ENCODE results near the gene NRBP1. TPM values are rescaled to one million over a fixed set of nuclear protein-coding genes. Genes with fewer than 3 reads are reported as not detected.

The NRBP1 gene
- total RNA-seq, 1 experiment from 2014 or later = 169 TPM

GRCh38 chr2:27435628-27436027 is 7.2 kb downstream of the NRBP1 start:
- Histone ChIP-seq H3K27me3 (replicated peaks; ENCODE audit: control insufficient read depth, insufficient read depth, low read length) (no peaks in the 10 kb centered on the region), H3K4me3 (ENCODE audit: low read depth, low read length) (no peak overlapping the region), H3K36me3 (ENCODE audit: control insufficient read depth, insufficient read depth, low read length) (peaks cover 4% of the 10 kb centered on the region), H3K4me1 (no peaks in the 10 kb centered on the region), H3K9me3 (no peaks in the 10 kb centered on the region)
- Mint-ChIP-seq H3K36me3 (ENCODE audit: insufficient read depth, unreplicated experiment) (peaks cover 61% of the 10 kb centered on the region), H3K27me3 (ENCODE audit: insufficient read depth, unreplicated experiment) (no peaks in the 10 kb centered on the region), H3K9me3 (ENCODE audit: unreplicated experiment) (no peaks in the 10 kb centered on the region), H3K27ac (ENCODE audit: unreplicated experiment) (no peak overlapping the region), H3K4me3 (ENCODE audit: unreplicated experiment) (no peak overlapping the region), H3K4me1 (ENCODE audit: low read depth, unreplicated experiment) (no peaks in the 10 kb centered on the region)
- TF ChIP-seq, protein P1, sequence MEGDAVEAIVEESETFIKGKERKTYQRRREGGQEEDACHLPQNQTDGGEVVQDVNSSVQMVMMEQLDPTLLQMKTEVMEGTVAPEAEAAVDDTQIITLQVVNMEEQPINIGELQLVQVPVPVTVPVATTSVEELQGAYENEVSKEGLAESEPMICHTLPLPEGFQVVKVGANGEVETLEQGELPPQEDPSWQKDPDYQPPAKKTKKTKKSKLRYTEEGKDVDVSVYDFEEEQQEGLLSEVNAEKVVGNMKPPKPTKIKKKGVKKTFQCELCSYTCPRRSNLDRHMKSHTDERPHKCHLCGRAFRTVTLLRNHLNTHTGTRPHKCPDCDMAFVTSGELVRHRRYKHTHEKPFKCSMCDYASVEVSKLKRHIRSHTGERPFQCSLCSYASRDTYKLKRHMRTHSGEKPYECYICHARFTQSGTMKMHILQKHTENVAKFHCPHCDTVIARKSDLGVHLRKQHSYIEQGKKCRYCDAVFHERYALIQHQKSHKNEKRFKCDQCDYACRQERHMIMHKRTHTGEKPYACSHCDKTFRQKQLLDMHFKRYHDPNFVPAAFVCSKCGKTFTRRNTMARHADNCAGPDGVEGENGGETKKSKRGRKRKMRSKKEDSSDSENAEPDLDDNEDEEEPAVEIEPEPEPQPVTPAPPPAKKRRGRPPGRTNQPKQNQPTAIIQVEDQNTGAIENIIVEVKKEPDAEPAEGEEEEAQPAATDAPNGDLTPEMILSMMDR (IDR thresholded peaks at IDR 0.05; ENCODE audit: insufficient read depth in 1 of 2, low read depth in 1 of 2, low read length in 1 of 2, severe bottlenecking in 1 of 2, unreplicated experiment in 1 of 2) = no peak
- ChIA-PET POLR2A (no interaction called here), CTCF (no interaction called here)
- no peak for DNase-seq
- intact Hi-C loops (cut with micrococcal nuclease; ENCODE audit: unreplicated experiment) = no loop called here
- no TSS peak for BruUV-seq (replicated peaks)

- peaks cover 13% of the 10 kb centered on the region for H3K4me1 Mint-ChIP-seq (ENCODE audit: low read depth, unreplicated experiment)
- H3K27ac Mint-ChIP-seq (ENCODE audit: unreplicated experiment) = no peak overlapping the region
- Histone ChIP-seq H3K4me3 (ENCODE audit: low read depth, low read length) (no peak overlapping the region), H3K36me3 (ENCODE audit: control insufficient read depth, insufficient read depth, low read length) (no peaks in the 10 kb centered on the region; the same call in 1 of the 2 replicates), H3K9me3 (no peaks in the 10 kb centered on the region), H3K27me3 (replicated peaks; ENCODE audit: control insufficient read depth, insufficient read depth, low read length) (no peaks in the 10 kb centered on the region), H3K4me1 (no peaks in the 10 kb centered on the region)
- H3K27me3 Mint-ChIP-seq (ENCODE audit: insufficient read depth, unreplicated experiment) = no peaks in the 10 kb centered on the region
- POLR2A ChIA-PET = no interaction called here
- H3K36me3 Mint-ChIP-seq (ENCODE audit: insufficient read depth, unreplicated experiment) = peaks cover 72% of the 10 kb centered on the region
- H3K4me3 Mint-ChIP-seq (ENCODE audit: unreplicated experiment) = no peak overlapping the region
- no peaks in the 10 kb centered on the region for H3K9me3 Mint-ChIP-seq (ENCODE audit: unreplicated experiment)
- TF ChIP-seq, protein P1 (IDR thresholded peaks at IDR 0.05; ENCODE audit: insufficient read depth in 1 of 2, low read depth in 1 of 2, low read length in 1 of 2, severe bottlenecking in 1 of 2, unreplicated experiment in 1 of 2) = no peak
- no peak for DNase-seq
- CTCF ChIA-PET = interaction anchor here (1.0 kb wide), 2 partner anchors 11 to 32 kb away, joined by 3 to 4 read pairs; partner anchors contain the start of gene PPM1G
- intact Hi-C loops (cut with micrococcal nuclease; ENCODE audit: unreplicated experiment) = no loop called here
- no TSS peak for BruUV-seq (replicated peaks)
Measured at GRCh38 chr2:27441226-27441926, 12.9 kb downstream of the NRBP1 start.

DNA sequence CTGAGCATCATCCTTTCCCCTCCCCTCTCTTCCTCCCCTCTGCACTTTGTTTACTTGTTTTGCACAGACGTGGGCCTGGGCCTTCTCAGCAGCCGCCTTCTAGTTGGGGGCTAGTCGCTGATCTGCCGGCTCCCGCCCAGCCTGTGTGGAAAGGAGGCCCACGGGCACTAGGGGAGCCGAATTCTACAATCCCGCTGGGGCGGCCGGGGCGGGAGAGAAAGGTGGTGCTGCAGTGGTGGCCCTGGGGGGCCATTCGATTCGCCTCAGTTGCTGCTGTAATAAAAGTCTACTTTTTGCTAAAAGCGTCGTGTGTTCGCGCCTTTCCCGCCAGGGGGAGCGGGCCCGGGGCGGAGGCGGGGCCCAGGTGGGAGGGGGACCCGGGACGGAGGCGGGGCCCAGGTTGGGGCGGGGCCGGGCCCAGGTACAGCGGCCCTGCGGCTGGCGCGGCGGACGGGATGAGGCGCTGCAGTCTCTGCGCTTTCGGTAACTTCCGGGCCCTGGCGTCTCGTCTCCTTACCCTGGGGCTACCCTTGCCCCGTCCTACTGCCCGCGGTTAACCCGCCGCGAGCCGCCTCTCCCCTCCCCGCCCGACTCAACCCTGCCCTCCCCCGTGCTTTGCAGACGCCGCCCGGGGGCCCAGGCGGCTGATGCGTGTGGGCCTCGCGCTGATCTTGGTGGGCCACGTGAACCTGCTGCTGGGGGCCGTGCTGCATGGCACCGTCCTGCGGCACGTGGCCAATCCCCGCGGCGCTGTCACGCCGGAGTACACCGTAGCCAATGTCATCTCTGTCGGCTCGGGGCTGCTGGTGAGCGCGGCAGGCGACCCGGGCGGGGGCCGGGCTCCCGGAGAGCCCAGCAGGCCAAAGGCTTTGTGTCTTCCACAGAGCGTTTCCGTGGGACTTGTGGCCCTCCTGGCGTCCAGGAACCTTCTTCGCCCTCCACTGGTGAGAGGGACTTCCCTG is 13.8 kb downstream of the NRBP1 start, which contains the start of gene KRTCAP3:
TSS of gene KRTCAP3 (plus strand) at position 424 of the 962 bp plus-strand sequence. CDS start at position 456, 32 bp downstream.
- intact Hi-C loops (cut with micrococcal nuclease; ENCODE audit: unreplicated experiment) = loop anchor here (1.0 to 2.0 kb wide), 5 partner anchors 13 to 187 kb away; partner anchors contain the start of genes CCDC121, GPN1, IFT172 and PPM1G
- Mint-ChIP-seq H3K36me3 (ENCODE audit: insufficient read depth, unreplicated experiment) (peaks cover 63% of the 10 kb centered on the region), H3K9me3 (ENCODE audit: unreplicated experiment) (no peaks in the 10 kb centered on the region), H3K4me1 (ENCODE audit: low read depth, unreplicated experiment) (peaks cover 13% of the 10 kb centered on the region), H3K27ac (ENCODE audit: unreplicated experiment) (peak within 1 kb of the TSS; percentile 48), H3K4me3 (ENCODE audit: unreplicated experiment) (peak within 1 kb of the TSS; percentile 72), H3K27me3 (ENCODE audit: insufficient read depth, unreplicated experiment) (no peaks in the 10 kb centered on the region)
- H3K9me3 ChIP-seq = no peaks in the 10 kb centered on the region
- H3K4me1 ChIP-seq = no peaks in the 10 kb centered on the region
- BruUV-seq (replicated peaks) = no TSS peak
- peak; percentile 89 to 95 for DNase-seq
- ChIA-PET POLR2A (no interaction called here), CTCF (interaction anchor here (0.5 to 1.3 kb wide), 4 partner anchors 32 to 186 kb away, joined by 3 to 4 read pairs (median 3); partner anchors contain the start of genes CCDC121, GPN1 and PPM1G)
- no peaks in the 10 kb centered on the region; the same call in 1 of the 2 replicates for H3K36me3 ChIP-seq (ENCODE audit: control insufficient read depth, insufficient read depth, low read length)
- peak within 1 kb of the TSS; percentile 90 for H3K4me3 ChIP-seq (ENCODE audit: low read depth, low read length)
- H3K27me3 ChIP-seq (replicated peaks; ENCODE audit: control insufficient read depth, insufficient read depth, low read length) = no peaks in the 10 kb centered on the region
- TF ChIP-seq, protein P1 (IDR thresholded peaks at IDR 0.05; ENCODE audit: insufficient read depth in 1 of 2, low read depth in 1 of 2, low read length in 1 of 2, severe bottlenecking in 1 of 2, unreplicated experiment in 1 of 2) = peak; percentile 79 to 89

Measured in Caco-2 (cell line).